Mesothelial cell of epicardium (in vitro differentiated cells): ENCODE data around the gene CGA. TPM values are rescaled to one million over a fixed set of nuclear protein-coding genes. Genes with fewer than 3 reads are reported as not detected.

Experiments used
- DNase-seq, 2 experiments: peaks; one replicate each; pipeline ENCODE4 v3.0.0; 2021; ENCODE audit warnings: low spot score in 2 of 2; ENCODE audit not compliant: unreplicated experiment in 2 of 2
- H3K27ac Mint-ChIP-seq: 2 replicates; pipeline ENCODE4 v1.8.0; 2021; ENCODE audit warnings: mixed read lengths
- H3K27me3 Mint-ChIP-seq: 2 replicates; pipeline ENCODE4 v1.8.0; 2021; ENCODE audit warnings: low read depth, mixed read lengths
- H3K36me3 Mint-ChIP-seq: 2 replicates; pipeline ENCODE4 v1.8.0; 2021; ENCODE audit warnings: mixed read lengths
- H3K4me1 Mint-ChIP-seq: 2 replicates; pipeline ENCODE4 v1.8.0; 2021; ENCODE audit warnings: mixed read lengths
- H3K4me3 Mint-ChIP-seq: 2 replicates; pipeline ENCODE4 v1.8.0; 2021; ENCODE audit warnings: mild to moderate bottlenecking, moderate library complexity, mixed read lengths
- H3K9me3 Mint-ChIP-seq: 2 replicates; pipeline ENCODE4 v1.8.0; 2021; ENCODE audit warnings: mixed read lengths
- CTCF ChIP-seq: fragments of 200-600 bp; sonication (generic); IDR thresholded peaks from one replicate; pipeline ENCODE4 v1.5.0; 2021; ENCODE audit warnings: antibody characterized with exemption; ENCODE audit not compliant: unreplicated experiment
- total RNA-seq: library from RNA; stranded (reverse); gene quantifications from 3 replicates; pipeline ENCODE4 v1.2.1, GENCODE V29; 2021

The CGA gene
- total RNA-seq, 1 donor from 2014 or later = not detected

GRCh38 chr6:87101067-87101466 is 6.2 kb upstream of the CGA start:
- DNase-seq = no peak

GRCh38 chr6:87100216-87100615 is 5.3 kb upstream of the CGA start:
- no peak for DNase-seq
- no peaks in the 10 kb centered on the region for H3K36me3 Mint-ChIP-seq
- no peak for TF ChIP-seq CTCF
- H3K4me3 Mint-ChIP-seq = no peak overlapping the region
- H3K4me1 Mint-ChIP-seq = no peaks in the 10 kb centered on the region
- H3K27ac Mint-ChIP-seq = no peak overlapping the region
- no peaks in the 10 kb centered on the region for H3K9me3 Mint-ChIP-seq
- peaks cover 7% of the 10 kb centered on the region for H3K27me3 Mint-ChIP-seq

More at GRCh38 chr6:87101067-87101466, 6.2 kb upstream of the CGA start:
- no peak for TF ChIP-seq CTCF
- Mint-ChIP-seq H3K27me3 (peaks cover 7% of the 10 kb centered on the region), H3K4me3 (no peak overlapping the region), H3K9me3 (no peaks in the 10 kb centered on the region), H3K36me3 (no peaks in the 10 kb centered on the region), H3K4me1 (no peaks in the 10 kb centered on the region), H3K27ac (no peak overlapping the region)

GRCh38 chr6:87099472-87099871 is 4.6 kb upstream of the CGA start:
- Mint-ChIP-seq H3K27ac (no peak overlapping the region), H3K36me3 (no peaks in the 10 kb centered on the region)

GRCh38 chr6:87094576-87094975 is 330 bp downstream of the CGA start:
- DNase-seq = no peak
- H3K27ac Mint-ChIP-seq = no peak overlapping the region
- no peaks in the 10 kb centered on the region for H3K9me3 Mint-ChIP-seq
- H3K36me3 Mint-ChIP-seq = no peaks in the 10 kb centered on the region
- no peaks in the 10 kb centered on the region for H3K4me1 Mint-ChIP-seq
- no peak overlapping the region for H3K4me3 Mint-ChIP-seq
- TF ChIP-seq CTCF = no peak
- H3K27me3 Mint-ChIP-seq = peaks cover 9% of the 10 kb centered on the region

More at GRCh38 chr6:87099472-87099871, 4.6 kb upstream of the CGA start:
- TF ChIP-seq CTCF = no peak
- Mint-ChIP-seq H3K9me3 (no peaks in the 10 kb centered on the region), H3K27me3 (peaks cover 7% of the 10 kb centered on the region), H3K4me1 (no peaks in the 10 kb centered on the region), H3K4me3 (no peak overlapping the region)
- no peak for DNase-seq

- Mint-ChIP-seq H3K27ac (no peak overlapping the region), H3K9me3 (no peaks in the 10 kb centered on the region), H3K36me3 (no peaks in the 10 kb centered on the region), H3K4me3 (no peak overlapping the region), H3K4me1 (no peaks in the 10 kb centered on the region), H3K27me3 (peaks cover 5% of the 10 kb centered on the region)
- no peak for DNase-seq
- no peak for TF ChIP-seq CTCF
Measured at GRCh38 chr6:87093651-87094050, 1.3 kb downstream of the CGA start.

GRCh38 chr6:87093199-87093598 is 1.7 kb downstream of the CGA start:
- Mint-ChIP-seq H3K9me3 (no peaks in the 10 kb centered on the region), H3K27me3 (peaks cover 5% of the 10 kb centered on the region), H3K36me3 (no peaks in the 10 kb centered on the region), H3K4me3 (no peak overlapping the region), H3K27ac (no peak overlapping the region), H3K4me1 (no peaks in the 10 kb centered on the region)
- TF ChIP-seq CTCF = no peak
- DNase-seq = no peak
